ENCODE data around the gene CTNNA2.

DNA sequence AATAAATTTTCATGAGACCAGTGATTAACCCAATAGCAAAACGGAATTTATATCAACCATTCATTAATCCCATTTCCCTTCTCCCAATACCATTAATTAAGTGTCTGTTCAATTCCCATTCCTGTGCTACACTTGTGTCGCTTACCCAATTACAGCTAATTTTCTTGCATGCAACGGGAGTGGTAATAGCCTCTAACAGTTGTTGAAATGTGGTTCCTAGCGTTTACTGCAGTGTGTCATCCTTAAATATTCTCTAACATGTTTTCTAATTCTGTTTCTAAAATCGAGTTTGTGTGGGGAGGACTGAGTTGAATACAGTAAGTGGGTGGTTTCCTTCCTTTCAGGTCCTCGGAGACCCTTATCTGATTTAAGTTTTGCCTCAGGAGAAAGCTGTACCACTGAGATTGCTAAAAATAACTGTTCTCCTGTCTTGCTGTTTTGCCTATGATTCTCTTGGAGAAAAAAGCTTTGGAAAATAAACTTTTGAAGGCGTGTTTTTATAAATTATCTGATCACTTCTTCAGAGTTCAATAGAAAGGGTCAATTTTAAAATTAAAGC lies 851.0 kb downstream of the CTNNA2 start:
- TF ChIP-seq EZH2 (IDR thresholded peaks at IDR 0.05; ENCODE audit: borderline replicate concordance, low read length) = no peak
- TF ChIP-seq, protein P1, sequence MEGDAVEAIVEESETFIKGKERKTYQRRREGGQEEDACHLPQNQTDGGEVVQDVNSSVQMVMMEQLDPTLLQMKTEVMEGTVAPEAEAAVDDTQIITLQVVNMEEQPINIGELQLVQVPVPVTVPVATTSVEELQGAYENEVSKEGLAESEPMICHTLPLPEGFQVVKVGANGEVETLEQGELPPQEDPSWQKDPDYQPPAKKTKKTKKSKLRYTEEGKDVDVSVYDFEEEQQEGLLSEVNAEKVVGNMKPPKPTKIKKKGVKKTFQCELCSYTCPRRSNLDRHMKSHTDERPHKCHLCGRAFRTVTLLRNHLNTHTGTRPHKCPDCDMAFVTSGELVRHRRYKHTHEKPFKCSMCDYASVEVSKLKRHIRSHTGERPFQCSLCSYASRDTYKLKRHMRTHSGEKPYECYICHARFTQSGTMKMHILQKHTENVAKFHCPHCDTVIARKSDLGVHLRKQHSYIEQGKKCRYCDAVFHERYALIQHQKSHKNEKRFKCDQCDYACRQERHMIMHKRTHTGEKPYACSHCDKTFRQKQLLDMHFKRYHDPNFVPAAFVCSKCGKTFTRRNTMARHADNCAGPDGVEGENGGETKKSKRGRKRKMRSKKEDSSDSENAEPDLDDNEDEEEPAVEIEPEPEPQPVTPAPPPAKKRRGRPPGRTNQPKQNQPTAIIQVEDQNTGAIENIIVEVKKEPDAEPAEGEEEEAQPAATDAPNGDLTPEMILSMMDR (conservative IDR thresholded peaks at IDR 0.05 in 1 of 2, IDR thresholded peaks at IDR 0.05 in 1 of 2; ENCODE audit: extremely low read depth in 1 of 2, insufficient read depth in 1 of 2, low read depth in 1 of 2, low read length in 2 of 2) = no peak

Measured in mammary epithelial cell (primary cell).